Stimulated activated CD4-positive, alpha-beta T cell treated with anti-CD3 and anti-CD28 coated beads, Interleukin-4, amount 100 ng/mL, for 4 hours (primary cell): ENCODE data around the gene JKAMP.
A peak's percentile ranks its signal among the peaks of the same experiment; 100 is the strongest.
"Not testable (repeated sequence)": the region's sequence is repeated elsewhere in the genome, so short reads cannot be mapped to it uniquely, and the experiment has no call there.

Experiments
- DNase-seq, 2 experiments: peaks; one replicate each; pipeline ENCODE4 v3.0.0-alpha.2; 2020

Gene JKAMP, protein sequence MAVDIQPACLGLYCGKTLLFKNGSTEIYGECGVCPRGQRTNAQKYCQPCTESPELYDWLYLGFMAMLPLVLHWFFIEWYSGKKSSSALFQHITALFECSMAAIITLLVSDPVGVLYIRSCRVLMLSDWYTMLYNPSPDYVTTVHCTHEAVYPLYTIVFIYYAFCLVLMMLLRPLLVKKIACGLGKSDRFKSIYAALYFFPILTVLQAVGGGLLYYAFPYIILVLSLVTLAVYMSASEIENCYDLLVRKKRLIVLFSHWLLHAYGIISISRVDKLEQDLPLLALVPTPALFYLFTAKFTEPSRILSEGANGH

DNA sequence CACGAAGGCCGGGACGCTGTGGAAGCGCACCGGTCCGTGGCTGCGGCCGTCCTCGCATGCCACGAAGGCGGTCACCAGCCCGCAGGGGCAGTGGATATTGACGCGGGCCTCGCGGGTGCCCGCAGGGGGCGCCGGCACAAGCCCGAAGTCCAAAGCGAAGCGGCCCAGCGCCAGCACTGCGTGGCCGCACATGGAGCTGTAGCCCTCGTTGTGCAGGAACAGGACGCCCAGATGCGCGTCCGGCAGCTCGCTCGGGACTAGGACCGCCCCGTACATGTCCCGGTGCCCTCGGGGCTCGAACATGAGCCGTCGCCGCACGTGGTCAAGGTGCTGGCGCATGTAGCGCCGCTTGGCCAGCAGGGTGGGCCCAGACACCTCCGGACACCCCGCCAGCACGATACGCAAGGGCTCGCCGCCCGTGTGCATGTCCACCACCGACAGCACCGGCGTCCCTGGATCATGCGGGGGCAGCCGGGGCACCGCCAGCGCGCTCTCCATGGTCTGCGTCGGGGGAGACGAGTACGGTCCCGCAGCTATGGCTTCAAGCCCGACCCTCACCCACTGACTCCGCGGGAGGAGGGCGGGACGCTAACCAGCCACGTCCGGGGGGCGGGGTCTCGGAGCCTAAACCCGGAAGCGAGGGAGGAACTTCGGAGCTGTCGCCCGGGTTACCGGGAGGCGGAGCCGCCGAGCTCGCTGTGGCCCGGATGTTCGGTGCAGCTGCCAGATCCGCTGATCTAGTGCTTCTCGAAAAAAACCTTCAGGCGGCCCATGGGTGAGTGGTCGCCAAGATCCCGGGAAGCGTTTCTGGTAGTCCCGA, at the start of gene JKAMP, which contains the start of gene L3HYPDH:
JKAMP (plus strand) TSS at position 699 of the 820 bp plus-strand sequence; CDS start at position 772, 73 bp downstream.
L3HYPDH (minus strand) TSS at position 590 of the 820 bp plus-strand sequence; CDS start at position 498, 92 bp downstream.
- peak; percentile 97 to 98 for DNase-seq

DNA sequence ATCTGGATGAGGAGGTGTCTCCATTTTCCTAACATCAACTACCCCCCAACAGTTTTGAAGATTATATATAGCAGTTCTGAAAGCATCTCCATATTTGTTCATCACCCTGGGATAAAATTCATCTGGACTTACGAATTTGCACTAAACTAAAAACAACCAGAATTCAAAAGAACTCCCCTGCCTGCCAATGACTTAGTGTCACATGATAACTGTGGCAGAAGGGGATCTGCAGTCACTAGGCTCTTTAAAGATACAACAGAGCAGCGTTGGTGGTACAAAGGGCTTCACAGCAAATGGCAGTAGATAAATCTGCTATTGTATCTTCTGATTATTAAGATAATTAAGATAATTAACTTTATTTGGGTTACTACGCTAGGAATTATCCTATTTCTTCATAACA, 49.2 kb upstream of the JKAMP start:
- no peak for DNase-seq

DNA sequence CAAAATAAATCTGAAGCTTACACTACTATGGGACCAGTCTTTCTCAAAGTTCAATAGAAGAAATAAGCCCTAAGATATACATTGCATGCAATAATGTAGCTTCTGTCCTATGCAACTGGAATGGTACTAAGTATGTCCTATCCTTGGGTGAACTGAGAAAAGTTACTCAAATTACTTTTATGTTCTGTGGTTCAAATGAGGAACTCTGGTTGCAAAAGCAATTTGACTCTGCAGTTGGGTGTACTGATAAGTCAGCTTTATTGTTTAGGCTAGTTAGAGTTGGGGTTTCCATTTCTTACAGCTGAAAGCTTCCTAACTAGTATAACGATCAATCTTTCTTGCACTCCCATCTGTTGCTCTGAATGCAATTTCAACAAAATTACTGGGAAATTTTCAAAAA, 48.3 kb upstream of the JKAMP start:
- no peak for DNase-seq

DNA sequence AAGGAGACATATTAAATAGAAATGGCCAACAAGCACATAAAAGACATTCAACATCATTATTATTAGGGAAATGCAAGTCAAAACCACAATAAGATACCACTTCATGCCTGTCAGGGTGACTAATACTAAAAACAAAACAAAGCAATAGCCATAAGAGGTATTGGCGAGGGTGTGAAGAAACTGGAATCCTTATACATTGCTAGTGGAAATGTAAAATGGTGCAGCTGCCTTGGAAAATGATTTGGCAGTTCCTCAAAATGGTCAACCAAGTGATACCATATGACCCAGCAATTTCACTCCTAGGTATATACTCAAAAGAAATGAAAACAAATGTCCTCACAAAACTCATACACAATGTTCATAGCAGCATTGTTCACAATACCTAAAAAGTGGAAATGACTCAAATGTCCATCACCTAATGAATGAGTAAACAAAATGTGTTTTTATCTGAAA, 46.1 kb upstream of the JKAMP start:
- DNase-seq: no peak

DNA sequence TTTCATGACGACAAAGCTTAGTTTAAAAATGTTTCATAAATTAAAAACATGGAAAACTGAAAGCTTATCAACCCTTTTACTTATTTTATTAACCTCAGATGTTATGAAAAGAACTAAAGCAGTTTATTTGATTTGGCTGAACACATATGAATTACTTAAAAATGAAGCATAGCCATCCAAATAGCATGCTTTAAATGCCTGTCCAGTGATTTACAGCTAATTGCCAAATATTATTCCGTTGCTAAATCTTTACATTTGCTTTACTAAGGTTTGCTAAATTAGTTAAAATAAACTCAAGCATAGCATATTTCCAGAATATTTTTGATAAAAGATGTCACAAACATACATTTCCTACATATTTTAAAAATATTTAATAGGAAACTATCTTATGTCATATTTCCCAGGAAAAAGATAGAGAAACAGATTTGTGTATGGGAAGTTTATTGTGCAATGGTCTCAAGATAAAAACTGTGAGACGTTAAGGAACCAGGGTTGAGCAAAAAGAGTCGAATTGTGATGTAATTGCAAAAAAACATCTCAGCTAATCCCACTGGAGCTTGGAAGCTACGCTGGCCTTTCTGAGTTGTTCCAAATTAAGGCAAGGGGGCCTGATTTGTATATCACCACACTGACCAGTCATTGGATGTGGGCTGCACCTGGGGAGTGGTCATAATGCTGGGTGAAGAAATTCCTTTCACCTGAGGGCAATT, 44.9 kb upstream of the JKAMP start:
- no peak for DNase-seq

DNA sequence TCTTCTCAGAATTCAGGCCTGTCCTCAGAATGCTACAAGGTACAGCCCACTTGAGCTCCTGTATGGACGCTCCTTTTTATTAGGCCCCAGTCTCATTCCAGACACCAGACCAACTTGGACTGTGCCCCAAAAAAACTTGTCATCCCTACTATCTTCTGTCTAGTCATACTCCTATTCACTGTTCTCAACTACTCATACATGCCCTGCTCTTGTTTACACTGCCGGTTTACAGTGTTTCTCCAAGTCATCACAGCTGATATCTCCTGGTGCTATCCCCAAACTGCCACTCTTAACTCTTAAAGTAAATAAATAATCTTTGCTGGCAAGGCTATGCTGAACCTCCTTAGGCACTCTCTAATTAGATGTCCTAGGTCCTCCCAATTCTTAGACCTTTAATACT, 35.6 kb upstream of the JKAMP start:
- not testable (repeated sequence) for DNase-seq

DNA sequence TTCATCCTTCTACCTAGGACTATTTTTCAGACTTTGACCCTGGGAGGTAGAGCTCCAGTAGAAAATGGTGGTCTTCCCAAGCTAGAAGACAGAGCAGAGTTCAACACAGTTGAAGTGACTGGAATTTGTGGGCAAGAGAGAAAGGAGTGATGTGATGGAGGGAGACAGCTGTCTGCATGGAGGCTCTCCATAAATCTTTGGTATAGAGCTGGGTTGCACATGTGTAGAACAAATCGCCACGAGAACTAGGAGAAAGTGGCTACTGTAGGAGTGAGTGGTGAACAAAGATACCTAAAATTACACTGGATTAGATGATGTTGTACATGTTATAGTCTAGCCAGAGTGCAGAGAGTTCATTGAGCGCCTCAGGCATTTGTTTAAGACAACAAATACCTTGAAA, 33.6 kb upstream of the JKAMP start:
- no peak for DNase-seq

DNA sequence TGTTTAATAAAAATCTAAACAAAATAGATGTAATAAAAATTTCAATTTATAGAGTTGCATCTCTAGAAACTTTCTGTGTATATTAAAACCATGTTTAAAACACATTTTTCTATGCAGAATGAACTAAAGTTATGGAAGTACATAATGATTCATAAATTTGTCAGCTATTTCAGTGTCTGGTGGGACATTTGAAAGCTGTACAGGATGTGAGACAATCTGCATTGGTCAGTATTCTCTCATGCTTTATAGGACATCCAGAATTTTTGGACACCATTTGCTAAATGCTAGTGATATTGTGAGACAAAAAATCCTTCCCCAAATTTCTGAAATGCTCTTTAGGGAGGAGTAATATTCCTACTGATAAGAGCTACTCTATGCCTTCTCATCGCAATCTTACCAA, 32.5 kb upstream of the JKAMP start:
- no peak for DNase-seq

DNA sequence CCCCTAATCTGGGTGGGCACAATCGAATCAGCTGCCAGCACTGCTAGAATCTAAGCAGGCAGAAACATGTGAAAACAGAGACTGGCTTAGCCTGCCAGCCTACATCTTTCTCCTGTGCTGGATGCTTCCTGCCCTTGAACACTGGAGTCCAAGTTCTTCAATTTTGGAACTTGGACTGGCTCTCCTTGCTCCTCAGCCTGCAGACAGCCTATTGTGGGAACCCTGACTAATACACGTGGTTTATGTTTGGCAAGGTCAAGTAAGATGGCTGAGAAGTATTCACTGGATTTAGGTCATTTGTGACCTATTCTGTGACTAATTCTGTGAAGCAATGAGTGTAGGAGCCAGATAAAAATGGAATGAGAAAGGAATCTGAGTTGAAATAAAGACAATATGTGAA, 30.2 kb upstream of the JKAMP start:
- DNase-seq: no peak

DNA sequence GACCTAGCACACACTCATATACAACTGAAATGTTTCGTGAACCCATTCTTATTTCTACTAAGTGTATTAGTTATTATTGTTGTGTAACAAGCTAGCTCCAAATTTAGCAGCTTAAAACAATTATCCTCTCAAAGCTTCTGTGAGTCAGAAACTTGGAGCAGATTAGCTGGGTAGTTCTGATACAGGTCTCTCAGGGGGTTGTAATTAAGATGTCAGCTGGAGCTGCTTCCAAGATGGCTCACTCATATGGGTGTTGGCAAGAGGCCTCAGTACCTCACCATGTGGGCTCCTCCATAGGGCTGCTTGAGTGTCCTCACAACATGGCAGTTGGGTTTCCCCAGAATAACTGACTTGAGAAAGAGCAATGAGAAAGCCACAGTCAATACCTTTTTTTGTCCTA, 28.9 kb upstream of the JKAMP start:
- no peak for DNase-seq

DNA sequence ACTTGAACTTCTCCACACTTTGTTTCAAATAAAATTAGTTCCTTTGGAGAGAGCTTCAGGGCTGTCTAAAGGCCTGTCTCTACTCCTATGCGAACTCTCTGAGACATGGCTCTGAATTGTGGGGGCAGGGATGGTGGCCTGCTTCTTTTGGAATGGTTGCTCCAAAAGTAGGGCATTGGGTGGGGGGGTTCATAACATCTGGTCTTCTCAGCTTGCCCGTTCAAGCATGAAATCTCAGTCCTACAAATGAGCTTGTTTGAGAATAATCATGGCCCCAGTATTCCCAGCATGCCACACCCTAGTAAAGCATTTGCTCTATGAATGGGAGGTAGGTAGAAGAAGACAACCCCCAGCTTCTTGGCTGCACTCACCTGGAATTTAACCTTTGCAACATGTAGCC, 25.8 kb upstream of the JKAMP start:
- DNase-seq: no peak

DNA sequence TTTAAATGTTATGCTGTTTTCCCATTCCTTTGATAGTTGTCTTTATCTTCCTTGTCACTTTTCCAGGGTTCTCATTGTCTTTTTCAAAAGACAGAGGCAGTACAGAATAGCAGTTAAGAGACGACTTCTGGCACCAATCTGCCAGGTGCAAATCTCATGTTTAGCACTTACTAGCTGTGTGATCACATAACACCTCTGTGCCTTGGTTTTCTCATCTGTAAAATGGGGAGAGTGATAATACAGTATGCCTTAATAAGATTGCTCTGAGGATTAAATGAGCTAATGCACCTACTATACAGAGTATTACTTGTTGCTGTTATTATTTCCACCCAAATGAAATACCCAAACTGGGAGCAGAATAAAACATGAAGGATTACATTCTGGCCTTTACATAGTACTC, 23.9 kb upstream of the JKAMP start:
- DNase-seq: no peak

DNA sequence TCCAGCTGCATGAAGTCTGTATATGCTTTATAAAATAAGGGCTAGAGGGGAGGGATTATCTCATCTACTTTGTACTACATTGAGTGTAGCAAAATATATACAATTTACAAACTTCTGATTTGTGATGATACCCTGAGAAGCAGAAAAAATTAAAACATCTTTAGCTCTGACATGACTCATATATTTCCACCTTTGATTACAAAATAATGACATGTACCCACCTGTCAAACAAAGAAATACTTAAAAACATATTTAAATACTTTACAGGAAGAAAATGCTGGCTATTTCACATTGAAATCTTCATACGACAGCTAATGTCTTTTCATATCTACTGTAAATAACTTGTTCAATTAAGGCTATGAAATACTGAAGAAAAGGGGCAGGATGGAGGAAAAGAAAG, 22.4 kb upstream of the JKAMP start:
- no peak for DNase-seq

DNA sequence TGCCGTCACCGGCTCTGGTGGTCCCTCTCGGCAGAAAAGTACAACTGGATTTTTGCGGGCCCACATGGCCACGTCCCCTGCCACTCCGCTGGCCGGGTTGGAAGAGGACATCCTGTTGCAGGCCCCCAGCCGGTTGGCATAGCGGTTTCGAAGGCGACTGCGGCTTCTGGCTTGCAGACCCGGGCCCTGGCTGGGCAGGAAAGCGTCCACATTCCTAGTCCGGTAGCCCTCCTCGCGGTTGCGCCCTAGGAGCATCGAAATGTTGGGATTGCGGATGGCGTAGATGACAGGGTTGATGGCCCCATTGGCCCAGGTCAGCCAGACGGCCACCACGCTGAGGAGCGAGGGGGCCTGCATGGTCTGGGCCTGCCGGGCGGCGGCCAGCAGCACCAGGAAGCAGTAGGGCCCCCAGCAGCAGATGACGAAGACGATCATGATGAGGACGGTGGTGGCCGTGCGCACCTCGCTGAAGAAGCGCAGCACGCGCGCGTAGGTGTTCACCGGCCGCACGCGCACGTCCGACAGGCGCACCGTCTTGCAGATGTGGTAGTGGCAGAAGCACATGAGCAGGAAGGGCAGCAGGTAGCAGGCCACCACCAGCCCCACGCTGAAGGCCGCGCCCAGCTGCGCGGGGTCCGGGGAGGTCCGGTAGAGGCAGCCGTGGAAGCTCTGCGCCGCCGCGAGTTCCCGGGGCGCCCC, 20.4 kb upstream of the JKAMP start:
- DNase-seq: peak; percentile 8 to 23

DNA sequence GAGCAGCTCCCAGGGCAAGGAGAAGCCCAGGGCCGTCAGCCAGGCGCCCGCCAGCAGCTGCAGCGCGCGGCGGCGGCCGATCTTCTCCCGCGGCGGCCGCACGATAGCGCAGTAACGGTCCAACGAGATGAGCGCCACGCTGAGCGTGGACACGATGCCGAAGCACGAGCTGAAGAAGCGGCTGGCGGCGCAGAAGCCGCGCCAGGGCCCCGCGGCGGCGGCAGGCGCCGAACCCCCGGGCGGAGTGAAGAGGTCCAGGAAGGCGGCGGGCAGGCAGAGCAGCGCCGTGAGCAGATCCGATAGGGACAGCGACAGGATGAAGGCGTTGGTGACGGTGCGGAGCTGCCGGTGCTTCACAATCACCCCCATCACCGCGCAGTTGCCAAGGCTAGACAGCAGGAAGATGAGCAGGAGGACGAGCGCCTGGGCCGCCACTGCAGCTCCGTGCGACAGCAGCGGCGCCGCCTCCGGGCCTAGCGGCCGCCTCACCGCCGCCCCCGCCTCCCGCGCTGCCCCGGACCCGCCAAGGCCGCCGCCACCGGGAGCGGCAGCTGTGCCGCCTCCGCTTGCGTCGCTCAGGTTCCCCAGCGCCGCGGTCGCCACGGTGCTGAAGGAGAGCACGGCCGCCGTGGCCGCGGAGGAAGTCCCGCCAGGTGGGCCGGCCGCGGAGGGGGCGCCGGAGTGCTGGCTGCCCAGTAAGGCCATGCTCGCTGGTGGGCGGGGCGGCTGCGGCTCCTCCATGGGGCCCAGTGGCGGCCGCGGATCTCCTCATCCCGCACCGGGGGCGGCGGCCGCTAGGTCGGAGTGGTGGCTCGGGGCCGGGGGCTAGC, 19.6 kb upstream of the JKAMP start:
- peak; percentile 38 to 50 for DNase-seq

DNA sequence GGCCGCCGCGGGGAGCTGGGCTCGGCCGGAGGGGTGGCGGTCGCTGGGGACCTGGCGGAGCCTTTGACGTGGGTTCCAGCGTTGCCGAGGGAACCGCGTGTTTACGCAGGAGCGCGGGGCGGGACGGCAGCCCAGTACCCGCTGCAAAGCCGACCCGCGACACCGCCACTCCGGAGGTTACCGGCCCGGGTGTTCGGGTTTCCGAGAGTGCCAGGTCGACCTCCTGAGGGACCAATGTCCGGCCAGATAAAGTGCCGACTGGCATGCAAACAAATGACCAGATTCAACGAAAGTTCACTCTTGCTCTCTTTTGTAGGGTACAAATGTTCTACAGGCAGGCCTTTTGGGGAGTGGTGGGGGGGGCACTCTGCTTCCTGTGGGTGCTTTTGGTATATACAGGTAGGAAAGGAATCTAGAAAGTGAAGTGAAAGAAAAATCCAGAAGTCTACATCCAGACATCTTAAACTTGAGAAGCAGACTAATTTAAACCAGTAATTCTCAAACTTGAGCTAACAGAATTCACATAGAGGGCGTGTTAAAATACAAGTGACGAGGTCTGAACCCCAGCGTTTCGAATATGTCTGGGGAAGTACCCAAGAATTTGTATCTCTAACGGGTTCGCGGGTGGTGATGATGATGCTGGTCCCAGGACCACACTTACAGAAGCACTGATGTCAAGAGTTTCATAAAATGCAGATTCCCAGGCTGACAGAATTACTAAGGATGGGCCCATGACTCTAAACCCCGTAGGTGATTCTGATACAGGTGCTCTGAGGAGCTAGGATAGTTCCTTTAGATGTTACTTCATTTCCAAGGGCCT, 18.8 kb upstream of the JKAMP start, which contains the start of gene GPR135:
GPR135 (minus strand) TSS at position 65 of the 820 bp plus-strand sequence. CDS start 154 bp downstream, outside the sequence.
- peak; percentile 23 to 32 for DNase-seq

DNA sequence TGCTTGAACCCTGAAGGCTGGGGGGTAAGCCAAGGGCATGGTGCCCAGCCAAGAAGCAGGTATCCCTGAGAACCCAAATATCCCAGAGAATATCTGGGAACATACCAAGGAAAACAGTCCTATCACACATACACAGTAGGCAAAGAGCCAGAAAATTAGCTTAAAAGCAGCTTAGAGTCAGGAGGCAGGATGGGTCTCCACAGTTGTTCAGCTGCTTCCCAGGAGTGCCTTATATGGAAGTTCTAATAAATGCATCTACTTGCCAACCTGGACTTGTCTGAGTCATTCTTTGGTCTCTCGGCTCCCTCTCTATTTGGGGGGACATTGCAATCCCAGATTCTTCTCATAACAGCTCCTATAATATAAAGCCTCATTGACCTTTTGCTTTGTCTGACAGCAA, 10.1 kb upstream of the JKAMP start:
- DNase-seq: no peak

DNA sequence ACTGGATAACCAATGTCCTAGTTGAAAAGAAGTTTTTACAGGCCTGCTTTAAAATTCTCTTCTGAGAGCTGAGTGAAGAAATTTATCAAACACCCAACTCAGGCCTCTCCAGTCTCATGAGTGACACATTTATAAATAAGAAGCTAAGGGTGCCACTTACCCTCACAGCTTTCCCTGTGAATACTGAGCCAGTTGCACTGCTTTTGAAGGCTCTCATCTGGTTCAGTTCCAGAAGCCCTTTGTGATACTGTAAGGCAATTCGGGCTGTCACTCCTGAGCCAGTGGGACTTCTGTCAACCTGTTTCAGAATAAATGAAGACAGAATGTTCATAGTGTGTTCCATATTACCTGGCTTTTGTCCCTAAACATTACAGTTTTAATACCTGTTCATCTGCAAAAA, 8.6 kb upstream of the JKAMP start:
- no peak for DNase-seq

DNA sequence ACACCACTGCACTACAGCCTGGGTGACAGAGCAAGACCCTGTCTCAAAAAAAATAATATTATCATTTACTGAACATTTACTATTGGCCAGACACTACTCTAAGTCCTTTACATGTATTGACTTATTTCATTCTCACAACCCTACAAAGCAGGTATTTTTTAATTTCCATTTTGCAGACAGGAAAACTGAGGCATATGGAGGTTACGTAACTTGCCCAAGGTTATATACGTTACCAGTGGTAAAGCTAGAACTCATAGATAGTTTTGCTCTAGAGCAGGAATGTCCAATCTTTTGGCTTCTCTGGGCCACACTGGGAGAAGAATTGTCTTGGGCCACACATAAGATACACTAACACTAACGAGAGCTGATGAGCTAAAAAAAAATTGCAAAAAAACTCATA, 5.8 kb upstream of the JKAMP start:
- DNase-seq: no peak

DNA sequence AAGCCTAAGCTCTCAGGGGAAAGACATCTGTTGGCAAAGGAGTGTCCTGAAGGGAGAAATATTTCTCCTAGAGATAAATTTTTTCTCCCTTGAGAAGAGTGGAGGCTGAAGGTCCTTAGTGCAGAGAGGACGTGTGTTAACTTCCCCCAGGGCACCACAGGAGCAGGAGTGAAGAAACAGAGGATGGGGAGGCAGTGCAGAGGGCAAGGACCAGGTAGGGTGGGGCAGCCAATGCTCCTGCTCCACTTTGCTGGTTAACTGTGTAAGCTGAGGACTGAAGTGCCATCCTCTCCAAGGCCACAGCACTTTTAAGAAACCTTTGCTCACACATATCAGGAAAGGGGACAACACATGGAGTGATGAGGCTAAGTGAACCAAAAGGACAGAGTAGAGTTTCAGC, 4.2 kb upstream of the JKAMP start:
- no peak for DNase-seq

DNA sequence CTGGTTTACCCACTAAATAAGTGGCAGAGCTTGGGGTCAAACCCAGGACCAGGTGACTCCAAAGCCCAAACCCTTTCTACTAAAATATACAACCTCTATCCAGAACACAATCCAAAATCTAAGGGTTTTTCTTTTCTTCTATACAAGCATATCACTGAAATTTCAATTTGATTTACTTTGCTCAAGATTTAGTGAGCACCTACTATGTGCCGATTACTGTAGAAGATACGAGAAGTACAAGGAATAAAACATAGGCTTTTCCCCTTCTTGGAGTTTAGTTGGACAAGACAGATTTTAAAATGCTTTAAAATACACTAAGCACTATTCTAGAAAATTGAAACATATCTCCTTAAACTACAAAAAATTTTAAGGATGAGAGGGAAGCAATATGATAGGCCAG, 2.9 kb upstream of the JKAMP start:
- DNase-seq: no peak
